Gastrocnemius medialis (tissue), 4 donors: ENCODE data around the gene SKAP2. TPM values are rescaled to one million over a fixed set of nuclear protein-coding genes. Genes with fewer than 3 reads are reported as not detected.
"Not testable (repeated sequence)": the region's sequence is repeated elsewhere in the genome, so short reads cannot be mapped to it uniquely, and the experiment has no call there.

Experiments
- ATAC-seq, 2 donors: fragments of 150-250 bp; one replicate each; pipeline ENCODE4 v1.9.1; 2016
- DNase-seq, 2 donors: peaks; one replicate each; pipeline ENCODE4 v3.0.0-alpha.2; 2019
- H3K27ac ChIP-seq, 4 donors: fragments of 200-600 bp; sonication (generic); 1 replicate in 1 of 4; 2 replicates in 3 of 4; pipeline ENCODE4 v1.5.1; 2016 to 2018; ENCODE audit warnings: mild to moderate bottlenecking in 2 of 4, moderate library complexity in 1 of 4
- H3K27me3 ChIP-seq, 3 donors: fragments of 200-600 bp; sonication (generic) in 2 of 3; 1 replicate in 1 of 3; 2 replicates in 2 of 3; pipeline versions ENCODE4 v1.5.1 to v1.6.0; 2016 to 2019; ENCODE audit warnings: mild to moderate bottlenecking in 1 of 3, moderate library complexity in 1 of 3
- H3K36me3 ChIP-seq, 2 donors: fragments of 200-600 bp; sonication (generic) in 1 of 2; one replicate each; pipeline ENCODE4 v1.5.1; 2017 to 2018
- H3K4me1 ChIP-seq, 2 donors: fragments of 200-600 bp; sonication (generic) in 1 of 2; one replicate each; pipeline ENCODE4 v1.5.1; 2016 to 2017; ENCODE audit warnings: mild to moderate bottlenecking in 2 of 2
- H3K4me3 ChIP-seq, 4 donors: fragments of 200-600 bp; sonication (generic) in 3 of 4; 1 replicate in 1 of 4; 2 replicates in 3 of 4; pipeline ENCODE4 v1.5.1; 2016 to 2019; ENCODE audit warnings: mild to moderate bottlenecking in 2 of 4
- H3K9me3 ChIP-seq, 3 donors: fragments of 200-600 bp; sonication (generic) in 2 of 3; 1 replicate in 1 of 3; 2 replicates in 2 of 3; pipeline ENCODE4 v1.5.1; 2016 to 2019
- CTCF ChIP-seq, 5 experiments: fragments of 450-650 bp in 3 of 5; fragments of 200-600 bp in 2 of 5; sonication (generic) in 2 of 5; IDR thresholded peaks in 4 of 5; conservative IDR thresholded peaks in 1 of 5; 1 replicate in 4 of 5; 2 replicates in 1 of 5; pipeline ENCODE4 v1.5.1; 2016 to 2019; ENCODE audit warnings: antibody characterized with exemption in 5 of 5, mild to moderate bottlenecking in 3 of 5, moderate library complexity in 3 of 5
- POLR2A ChIP-seq, 2 donors: fragments of 450-650 bp; IDR thresholded peaks; one replicate each; pipeline ENCODE4 v1.6.1; 2017; ENCODE audit warnings: antibody characterized with exemption in 2 of 2, mild to moderate bottlenecking in 2 of 2, moderate library complexity in 2 of 2
- in situ Hi-C, 4 donors: fragments of 200-750 bp; cut with MboI; loops; one replicate each; pipeline versions ENCODE4 v1.15.0 to v1.8.0; 2017; ENCODE audit warnings: low sequenced_read_pairs in 4 of 4
- intact Hi-C: fragments of 100-400 bp; cut with DNase I; formaldehyde crosslinking; loops from one replicate; pipeline ENCODE4 v1.15.1; 2023; ENCODE audit warnings: low total_unique reads
- total RNA-seq, 4 donors: library from RNA; depleted of rRNA; stranded (reverse); fragments of >200 nt; gene quantifications; one replicate each; pipeline versions ENCODE4 v1.1.0 to v1.2.3, GENCODE V29; 2016

SKAP2 gene
- total RNA-seq, 4 donors from 2014 or later, result 6.1 to 23.5 (median 17.1) TPM

DNA sequence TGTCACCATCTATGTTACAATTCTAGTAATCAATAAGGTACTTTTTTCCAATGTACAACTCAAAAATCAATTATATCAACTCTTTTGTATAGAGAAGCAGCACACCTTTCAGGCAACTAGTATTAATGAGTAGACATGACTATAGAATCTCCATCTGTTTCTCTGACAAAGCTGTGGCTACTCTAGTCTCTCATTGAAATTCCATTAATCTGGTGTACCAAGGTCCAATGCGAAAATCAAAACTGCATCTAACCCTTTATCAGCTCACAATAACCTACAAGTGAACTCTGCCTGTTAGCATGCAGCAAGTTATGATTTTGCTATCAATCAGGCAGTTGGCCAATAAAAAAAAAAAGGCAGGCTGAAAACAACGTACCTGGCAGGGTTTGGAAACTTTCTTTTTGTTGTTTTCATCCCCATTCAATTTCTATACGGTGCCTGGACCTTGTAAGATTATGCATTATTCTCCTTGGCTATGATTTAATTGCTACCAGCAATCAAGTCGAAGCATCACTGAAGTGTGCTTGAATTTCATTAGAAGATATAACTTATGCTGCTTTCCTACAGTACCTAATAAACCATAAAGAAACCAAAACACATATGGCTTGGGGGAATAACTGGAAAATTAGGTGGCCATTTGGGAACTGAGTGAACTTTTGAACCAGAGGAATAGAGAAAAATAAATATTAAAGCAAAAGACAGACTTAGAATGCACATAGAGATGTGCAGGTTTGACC lies 23.2 kb downstream of the SKAP2 start:
- no peak for DNase-seq
- no peaks in the 10 kb centered on the region for H3K9me3 ChIP-seq
- no peaks in the 10 kb centered on the region for H3K4me1 ChIP-seq
- peaks cover 0 to 4% (median 0%) of the 10 kb centered on the region in 3 donors for H3K27me3 ChIP-seq
- TF ChIP-seq CTCF (IDR thresholded peaks at IDR 0.05 in 4 of 5, conservative IDR thresholded peaks at IDR 0.05 in 1 of 5), result no peak
- no peak for TF ChIP-seq POLR2A (IDR thresholded peaks at IDR 0.05)
- H3K36me3 ChIP-seq, result no peaks in the 10 kb centered on the region
- no peak overlapping the region for H3K27ac ChIP-seq
- ATAC-seq, result no peak
- intact Hi-C loops, result no loop called here
- in situ Hi-C loops, result no loop called here
- no peak overlapping the region for H3K4me3 ChIP-seq

DNA sequence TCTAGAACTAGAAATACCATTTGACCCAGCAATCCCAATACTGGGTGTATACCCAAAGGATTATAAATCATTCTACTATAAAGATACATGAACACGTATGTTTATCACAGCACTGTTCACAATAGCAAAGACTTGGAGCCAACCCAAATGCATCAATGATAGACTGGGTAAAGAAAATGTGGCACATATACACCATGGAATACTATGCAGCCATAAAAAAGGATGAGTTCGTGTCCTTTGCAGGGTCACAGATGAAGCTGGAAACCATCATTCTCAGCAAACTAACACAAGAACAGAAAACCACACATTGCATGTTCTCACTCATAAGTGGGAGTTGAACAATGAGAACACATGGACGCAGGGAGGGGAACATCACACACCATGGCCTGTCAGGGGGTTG lies 27.6 kb downstream of the SKAP2 start:
- in situ Hi-C loops, intact Hi-C loops, H3K4me1 ChIP-seq: not testable (repeated sequence)

DNA sequence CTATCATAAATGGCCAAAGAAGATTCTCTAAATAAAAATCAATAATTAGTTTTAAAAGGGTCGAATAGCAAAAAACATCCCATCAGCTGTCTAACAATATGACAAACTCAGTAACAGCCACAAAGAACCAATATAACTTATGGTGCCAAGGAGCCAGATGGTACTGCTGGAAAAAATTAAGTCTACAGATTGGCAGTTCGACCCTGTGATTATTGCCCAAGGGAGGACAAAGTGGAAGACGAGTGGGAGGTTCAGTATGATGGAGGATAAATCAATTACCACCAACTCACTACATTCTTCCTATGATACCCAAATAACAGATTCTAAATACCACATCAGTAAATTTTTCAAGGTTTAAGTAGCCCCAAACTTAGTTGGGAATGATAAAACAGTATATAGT lies 49.0 kb downstream of the SKAP2 start:
- in situ Hi-C loops, result loop anchor here in 1 of 4 donors (25.0 kb wide), 1 partner anchor 103 kb away; no protein-coding TSS in a partner anchor
- ATAC-seq, result no peak

More for the DNA sequence above, 27.6 kb downstream of the SKAP2 start:
- not testable (repeated sequence) for H3K9me3 ChIP-seq, ATAC-seq, H3K27ac ChIP-seq, H3K36me3 ChIP-seq, H3K27me3 ChIP-seq, H3K4me3 ChIP-seq, DNase-seq

DNA sequence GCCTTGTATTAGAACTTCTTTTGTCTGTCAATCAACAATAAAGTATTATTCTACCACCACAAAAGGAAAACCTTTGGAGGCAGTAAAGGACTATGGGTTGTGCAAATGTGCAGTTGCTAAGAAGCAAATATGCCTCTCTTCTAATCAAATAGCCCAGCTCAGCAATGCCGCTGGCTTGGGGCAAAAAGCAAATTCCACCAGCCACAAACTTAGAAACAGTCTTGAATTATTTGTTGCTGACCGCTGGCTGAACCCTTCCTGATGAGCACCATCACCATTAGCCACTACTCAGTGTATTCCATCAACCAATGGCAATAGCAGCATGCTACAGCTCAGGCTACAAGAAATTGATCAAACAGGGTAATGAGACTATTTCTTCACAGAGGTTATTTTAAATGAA lies 51.0 kb downstream of the SKAP2 start:
- H3K27me3 ChIP-seq, result no peaks in the 10 kb centered on the region
- no peaks in the 10 kb centered on the region for H3K36me3 ChIP-seq
- H3K27ac ChIP-seq, result no peak overlapping the region
- H3K4me3 ChIP-seq, result no peak overlapping the region
- no peaks in the 10 kb centered on the region for H3K4me1 ChIP-seq
- intact Hi-C loops (no loop called here), in situ Hi-C loops (loop anchor here in 1 of 4 donors (25.0 kb wide), 1 partner anchor 101 kb away; no protein-coding TSS in a partner anchor)
- TF ChIP-seq POLR2A (IDR thresholded peaks at IDR 0.05), result no peak
- TF ChIP-seq CTCF (IDR thresholded peaks at IDR 0.05 in 4 of 5, conservative IDR thresholded peaks at IDR 0.05 in 1 of 5), result no peak
- DNase-seq (no peak), ATAC-seq (no peak)
- no peaks in the 10 kb centered on the region for H3K9me3 ChIP-seq

More for the DNA sequence above, 49.0 kb downstream of the SKAP2 start:
- H3K27me3 ChIP-seq, result no peaks in the 10 kb centered on the region
- TF ChIP-seq POLR2A (IDR thresholded peaks at IDR 0.05), result no peak
- TF ChIP-seq CTCF (IDR thresholded peaks at IDR 0.05 in 4 of 5, conservative IDR thresholded peaks at IDR 0.05 in 1 of 5), result no peak
- no peaks in the 10 kb centered on the region for H3K4me1 ChIP-seq
- intact Hi-C loops, result no loop called here
- no peaks in the 10 kb centered on the region for H3K36me3 ChIP-seq
- H3K4me3 ChIP-seq, result no peak overlapping the region
- no peak for DNase-seq
- no peak overlapping the region for H3K27ac ChIP-seq
- H3K9me3 ChIP-seq, result no peaks in the 10 kb centered on the region

- Histone ChIP-seq H3K4me3 (no peak overlapping the region), H3K9me3 (no peaks in the 10 kb centered on the region), H3K27ac (no peak overlapping the region), H3K27me3 (no peaks in the 10 kb centered on the region), H3K36me3 (no peaks in the 10 kb centered on the region), H3K4me1 (no peaks in the 10 kb centered on the region)
- in situ Hi-C loops, result no loop called here
- ATAC-seq, result no peak
- DNase-seq, result no peak
- TF ChIP-seq CTCF (IDR thresholded peaks at IDR 0.05 in 4 of 5, conservative IDR thresholded peaks at IDR 0.05 in 1 of 5), result no peak
- TF ChIP-seq POLR2A (IDR thresholded peaks at IDR 0.05), result no peak
- intact Hi-C loops, result no loop called here
These were observed 69.8 kb downstream of the SKAP2 start for GRCh38 chr7:26794541-26794940.
